ENCODE data around the gene RNF8. TPM values are rescaled to one million over a fixed set of nuclear protein-coding genes. Genes with fewer than 3 reads are reported as not detected.
A peak's percentile ranks its signal among the peaks of the same experiment; 100 is the strongest.

RNF8 gene
- total and polyA plus RNA-seq, 10 donors: 8.0 to 15.6 (median 13.1) TPM

DNA sequence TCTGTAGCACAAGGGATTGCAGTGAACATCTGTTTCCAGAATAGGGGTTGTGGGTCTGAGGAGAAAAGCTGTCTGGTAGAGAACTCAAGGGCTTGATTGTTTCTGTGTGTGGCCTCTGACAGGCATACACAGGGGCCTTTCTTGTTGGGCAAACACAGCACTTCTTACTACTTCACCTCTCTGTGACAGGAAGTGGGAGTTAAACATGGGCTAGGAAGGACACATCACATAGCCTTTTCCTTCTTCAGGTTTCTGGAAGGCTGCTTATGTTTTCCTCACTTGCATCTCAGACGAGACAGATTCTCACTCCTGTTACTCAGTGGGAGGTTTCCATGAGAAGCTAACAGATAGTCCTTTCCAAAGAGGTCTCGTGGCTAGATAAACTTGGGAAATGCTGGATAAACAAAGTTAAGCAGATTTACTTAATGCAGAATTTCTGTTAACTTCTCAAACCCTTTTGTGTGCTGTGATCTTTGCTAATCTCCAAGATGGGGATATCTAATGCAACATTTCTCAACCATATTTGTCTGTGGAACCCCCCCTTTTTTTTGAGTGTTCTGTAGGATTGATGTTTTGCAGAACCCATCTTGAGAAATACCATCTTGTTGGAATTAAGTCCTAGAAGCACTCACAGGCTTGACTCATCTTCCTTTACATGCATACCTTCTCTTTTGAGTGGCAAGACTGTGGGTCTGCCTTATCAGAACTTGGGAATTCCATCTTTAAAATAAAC, 41.9 kb upstream of the RNF8 start:
- intact Hi-C loops (cut with DNase I; ENCODE audit: low total_unique reads): no loop called here
- no peak for DNase-seq
- no peak overlapping the region for H3K27ac ChIP-seq
- H3K4me3 ChIP-seq: no peak overlapping the region
- H3K9me3 ChIP-seq: no peaks in the 10 kb centered on the region
- H3K27me3 ChIP-seq (replicated peaks in 1 of 7): no peaks in the 10 kb centered on the region
- no peak for TF ChIP-seq POLR2A (IDR thresholded peaks at IDR 0.05)
- TF ChIP-seq, protein P1, sequence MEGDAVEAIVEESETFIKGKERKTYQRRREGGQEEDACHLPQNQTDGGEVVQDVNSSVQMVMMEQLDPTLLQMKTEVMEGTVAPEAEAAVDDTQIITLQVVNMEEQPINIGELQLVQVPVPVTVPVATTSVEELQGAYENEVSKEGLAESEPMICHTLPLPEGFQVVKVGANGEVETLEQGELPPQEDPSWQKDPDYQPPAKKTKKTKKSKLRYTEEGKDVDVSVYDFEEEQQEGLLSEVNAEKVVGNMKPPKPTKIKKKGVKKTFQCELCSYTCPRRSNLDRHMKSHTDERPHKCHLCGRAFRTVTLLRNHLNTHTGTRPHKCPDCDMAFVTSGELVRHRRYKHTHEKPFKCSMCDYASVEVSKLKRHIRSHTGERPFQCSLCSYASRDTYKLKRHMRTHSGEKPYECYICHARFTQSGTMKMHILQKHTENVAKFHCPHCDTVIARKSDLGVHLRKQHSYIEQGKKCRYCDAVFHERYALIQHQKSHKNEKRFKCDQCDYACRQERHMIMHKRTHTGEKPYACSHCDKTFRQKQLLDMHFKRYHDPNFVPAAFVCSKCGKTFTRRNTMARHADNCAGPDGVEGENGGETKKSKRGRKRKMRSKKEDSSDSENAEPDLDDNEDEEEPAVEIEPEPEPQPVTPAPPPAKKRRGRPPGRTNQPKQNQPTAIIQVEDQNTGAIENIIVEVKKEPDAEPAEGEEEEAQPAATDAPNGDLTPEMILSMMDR (IDR thresholded peaks at IDR 0.05 in 8 of 11, conservative IDR thresholded peaks at IDR 0.05 in 3 of 11): no peak
- no peak for TF ChIP-seq POLR2AphosphoS5 (IDR thresholded peaks at IDR 0.05)
- 82 to 93% (median 86%) methylated on average over 2 of the region's 2 CpGs for WGBS, 5 donors
- peaks cover 3 to 72% (median 36%) of the 10 kb centered on the region in 6 donors for H3K36me3 ChIP-seq
- H3K4me1 ChIP-seq: no peaks in the 10 kb centered on the region

DNA sequence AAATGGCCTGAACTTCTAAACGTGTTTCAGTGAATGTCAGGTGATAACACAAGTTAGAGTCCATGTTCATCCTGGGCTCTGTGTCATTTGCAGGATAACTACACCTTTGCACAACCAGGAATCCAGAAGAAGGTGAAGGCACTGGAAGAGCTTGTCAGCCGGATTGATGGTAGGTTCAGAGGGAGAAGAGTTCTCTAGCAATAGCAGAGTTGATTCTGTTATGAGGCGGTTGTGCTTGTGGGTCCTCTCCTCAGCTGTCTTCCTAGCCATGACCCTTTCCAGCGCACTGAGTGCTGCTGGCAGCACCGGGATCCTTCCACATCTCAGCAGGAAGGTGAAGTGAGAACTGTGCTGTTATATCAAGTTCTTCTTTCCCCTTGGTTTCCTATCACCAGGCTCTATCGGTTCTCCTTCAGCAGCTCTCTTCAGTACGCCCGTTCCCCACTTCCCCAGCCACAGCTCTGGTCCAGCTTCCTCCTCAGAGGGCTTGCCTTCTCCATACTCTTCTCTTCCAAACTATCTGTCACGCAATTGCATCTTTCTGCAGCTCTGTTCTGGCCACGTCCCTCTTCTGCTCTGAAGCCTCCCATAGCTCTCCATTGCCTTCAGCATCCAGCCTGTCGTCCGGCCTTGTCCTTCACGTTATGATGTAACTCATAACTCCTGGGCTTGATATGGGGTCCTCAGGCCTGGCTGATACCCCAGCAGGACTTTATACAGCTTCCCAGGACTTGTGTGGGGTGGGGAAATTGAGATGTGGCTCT, 39.9 kb upstream of the RNF8 start:
- no peaks in the 10 kb centered on the region for H3K9me3 ChIP-seq
- no peak overlapping the region for H3K4me3 ChIP-seq
- no peaks in the 10 kb centered on the region for H3K4me1 ChIP-seq
- peaks cover 3 to 76% (median 53%) of the 10 kb centered on the region in 6 donors for H3K36me3 ChIP-seq
- no peak overlapping the region for H3K27ac ChIP-seq
- TF ChIP-seq POLR2AphosphoS5 (IDR thresholded peaks at IDR 0.05) (no peak), POLR2A (IDR thresholded peaks at IDR 0.05) (no peak)
- TF ChIP-seq, protein P1 (IDR thresholded peaks at IDR 0.05 in 8 of 11, conservative IDR thresholded peaks at IDR 0.05 in 3 of 11): no peak
- intact Hi-C loops (cut with DNase I; ENCODE audit: low total_unique reads): no loop called here
- DNase-seq: no peak
- WGBS, 5 donors: 72 to 86% (median 78%) methylated on average over 13 of the region's 13 CpGs
- no peaks in the 10 kb centered on the region for H3K27me3 ChIP-seq (replicated peaks in 1 of 7)

DNA sequence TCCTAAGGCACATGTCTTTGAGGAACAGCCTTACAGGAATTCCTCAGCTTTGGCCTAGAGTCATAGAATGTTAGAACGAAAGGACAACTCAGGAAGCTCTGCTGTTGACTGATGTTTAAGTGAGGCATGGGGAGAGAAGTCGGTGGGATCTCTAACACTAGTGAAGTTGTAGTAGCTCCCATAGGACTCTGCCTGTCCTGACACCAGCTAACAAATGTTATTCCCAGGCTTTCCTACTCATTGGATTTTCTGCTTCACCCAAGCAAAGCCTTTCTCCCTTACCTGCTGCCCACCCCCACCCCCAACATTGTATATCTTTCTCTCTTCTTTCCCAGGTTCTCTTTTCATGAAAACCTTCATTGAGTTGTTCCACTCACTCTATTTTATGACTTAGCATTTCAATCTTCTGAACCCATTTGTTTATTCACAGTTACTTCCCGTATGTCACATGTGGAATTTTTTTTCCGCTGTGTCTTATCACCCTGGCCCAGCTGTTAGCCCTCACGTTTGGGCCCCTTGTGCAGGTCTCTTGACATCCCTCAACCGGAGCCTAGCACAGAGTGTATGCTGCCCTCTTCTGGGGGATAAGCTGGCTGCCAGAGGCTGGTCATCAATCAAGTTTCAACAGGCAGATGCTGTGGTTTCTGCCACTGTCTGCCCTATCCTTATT, 39.2 kb upstream of the RNF8 start:
- Histone ChIP-seq H3K27me3 (replicated peaks in 1 of 7) (no peaks in the 10 kb centered on the region), H3K9me3 (no peaks in the 10 kb centered on the region), H3K36me3 (peaks cover 3 to 76% (median 57%) of the 10 kb centered on the region in 6 donors), H3K4me1 (no peaks in the 10 kb centered on the region), H3K27ac (no peak overlapping the region), H3K4me3 (no peak overlapping the region)
- intact Hi-C loops (cut with DNase I; ENCODE audit: low total_unique reads): no loop called here
- no peak for DNase-seq
- TF ChIP-seq, protein P1 (IDR thresholded peaks at IDR 0.05 in 8 of 11, conservative IDR thresholded peaks at IDR 0.05 in 3 of 11): peak in 7 of 11 experiments; percentile 8 to 61 (median 40)
- no peak for TF ChIP-seq POLR2AphosphoS5 (IDR thresholded peaks at IDR 0.05)
- no peak for TF ChIP-seq POLR2A (IDR thresholded peaks at IDR 0.05)
- 42 to 48% (median 43%) methylated on average over 6 of the region's 6 CpGs for WGBS, 5 donors

DNA sequence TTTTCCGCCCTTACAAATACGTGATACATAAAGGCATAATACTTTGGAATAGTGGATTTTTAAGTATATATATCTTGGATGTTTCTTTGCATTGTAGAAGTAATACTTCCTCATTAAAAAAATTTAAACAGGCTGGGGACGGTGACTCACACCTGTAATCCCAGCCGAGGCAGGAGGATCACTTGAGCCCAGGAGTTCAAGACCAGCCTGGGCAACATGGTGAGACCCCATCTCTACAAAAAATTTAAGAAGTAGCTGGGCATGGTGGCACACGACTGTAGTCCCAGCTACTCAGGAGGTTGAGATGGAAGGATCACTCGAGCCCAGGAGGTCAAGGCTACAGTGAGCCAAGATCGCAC, 38.6 kb upstream of the RNF8 start:
- Histone ChIP-seq H3K27ac (no peak overlapping the region), H3K9me3 (no peaks in the 10 kb centered on the region), H3K36me3 (peaks cover 3 to 82% (median 60%) of the 10 kb centered on the region in 6 donors), H3K27me3 (replicated peaks in 1 of 7) (no peaks in the 10 kb centered on the region), H3K4me3 (no peak overlapping the region), H3K4me1 (no peaks in the 10 kb centered on the region)
- DNase-seq: no peak
- TF ChIP-seq POLR2AphosphoS5 (IDR thresholded peaks at IDR 0.05) (no peak), POLR2A (IDR thresholded peaks at IDR 0.05) (no peak)
- TF ChIP-seq, protein P1 (IDR thresholded peaks at IDR 0.05 in 8 of 11, conservative IDR thresholded peaks at IDR 0.05 in 3 of 11): peak in 1 of 11 experiments; percentile 12
- WGBS, 5 donors: 77 to 86% (median 80%) methylated on average over 7 of the region's 7 CpGs
- intact Hi-C loops (cut with DNase I; ENCODE audit: low total_unique reads): no loop called here
